ENCODE data around the gene ARSH. TPM values are rescaled to one million over a fixed set of nuclear protein-coding genes. Genes with fewer than 3 reads are reported as not detected.
"Not testable (repeated sequence)": the region's sequence is repeated elsewhere in the genome, so short reads cannot be mapped to it uniquely, and the experiment has no call there.

ARSH gene
- total RNA-seq, 2 donors from 2014 or later, result not detected

DNA sequence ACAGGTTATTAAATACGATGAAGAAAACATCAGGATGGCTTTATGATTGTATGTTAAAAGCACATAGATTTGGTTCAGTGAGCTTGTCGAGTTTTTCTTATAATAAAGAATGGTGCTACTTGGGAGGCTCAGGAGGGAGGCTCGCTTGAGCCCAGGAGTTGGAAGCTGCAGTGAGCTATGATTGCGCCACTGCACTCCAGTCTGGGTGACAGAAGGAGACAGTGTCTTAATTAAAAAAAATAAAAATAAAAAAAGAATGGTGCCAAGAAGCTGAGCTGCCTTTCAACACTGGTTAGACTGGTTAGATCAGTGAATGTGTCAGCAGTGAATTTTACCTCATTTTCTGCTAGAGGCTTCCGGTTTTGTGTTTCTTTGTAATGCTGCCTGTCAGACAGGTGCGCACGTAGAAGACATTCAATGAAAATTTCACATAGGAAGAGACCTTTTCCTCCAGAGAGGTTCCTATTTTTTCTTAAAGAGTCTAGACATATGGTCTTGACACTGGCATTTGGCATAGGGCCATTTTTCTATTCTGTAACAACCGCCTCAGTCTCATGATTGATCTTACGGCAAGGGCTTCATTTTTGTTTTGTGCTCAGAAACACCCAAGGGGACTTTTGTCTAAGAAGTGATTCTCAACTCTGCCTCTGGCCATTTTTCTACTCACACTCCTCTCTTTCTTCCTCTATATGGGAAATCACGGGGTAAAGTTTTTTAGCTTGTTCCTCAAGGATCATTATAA, 19.9 kb downstream of the ARSH start:
- intact Hi-C loops (cut with DNase I), result no loop called here
- DNase-seq (ENCODE audit: low spot score), result no peak

DNA sequence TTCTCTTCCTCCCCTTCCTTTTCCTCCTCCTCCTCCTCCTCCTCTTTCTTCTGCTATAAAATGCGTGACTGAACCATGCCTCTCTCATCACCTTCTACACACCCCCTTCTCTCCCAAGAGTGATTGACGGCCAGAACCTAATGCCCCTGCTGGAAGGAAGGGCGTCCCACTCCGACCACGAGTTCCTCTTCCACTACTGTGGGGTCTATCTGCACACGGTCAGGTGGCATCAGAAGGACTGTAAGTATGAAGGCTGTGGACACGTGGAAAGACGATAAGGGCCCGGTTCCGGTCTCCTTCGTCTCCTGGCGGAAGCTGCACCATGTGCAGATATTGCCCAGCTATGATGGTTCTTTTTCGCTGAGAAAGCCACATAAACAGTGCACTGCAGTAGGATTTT, 22.8 kb downstream of the ARSH start:
- intact Hi-C loops (cut with DNase I), result no loop called here
- no peak for DNase-seq (ENCODE audit: low spot score)

DNA sequence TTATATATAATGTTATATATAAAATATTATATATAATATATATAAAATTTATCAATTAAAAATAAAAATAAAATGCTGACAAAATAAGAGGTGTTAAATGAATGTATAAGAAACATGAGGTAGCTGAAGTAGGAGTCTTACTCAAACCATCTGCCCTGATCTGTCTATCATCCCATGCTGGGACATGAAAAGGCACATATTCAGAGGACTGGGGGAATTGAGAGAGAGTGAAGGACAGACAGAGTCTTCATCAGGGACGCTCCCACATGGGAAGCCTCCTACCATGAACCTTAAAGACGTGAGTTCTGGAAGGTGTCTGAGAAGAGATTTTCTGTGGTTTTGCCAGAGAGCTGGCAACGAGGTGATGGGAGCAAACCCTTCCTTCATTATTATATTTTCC, 30.9 kb downstream of the ARSH start:
- DNase-seq (ENCODE audit: low spot score), result no peak
- intact Hi-C loops (cut with DNase I), result no loop called here

DNA sequence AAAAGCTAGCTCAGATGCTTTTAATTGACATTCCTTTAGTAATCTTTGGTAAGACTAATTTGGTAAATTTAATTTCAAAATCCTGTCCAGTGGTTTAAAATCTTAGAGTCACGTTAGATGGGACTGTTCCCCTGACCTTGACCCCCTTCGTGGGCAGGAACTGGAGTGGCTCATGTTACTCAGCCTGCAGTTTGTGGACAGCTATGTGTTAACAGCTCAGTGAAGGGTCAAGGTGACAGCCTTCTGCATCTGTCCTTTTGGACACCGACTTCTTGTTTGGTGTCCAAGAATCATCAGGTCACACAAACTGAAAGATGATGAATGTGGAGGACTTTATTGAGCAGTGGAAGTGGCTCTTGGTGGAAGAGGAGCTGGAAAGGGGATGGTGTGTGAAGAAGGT, 37.9 kb downstream of the ARSH start:
- DNase-seq (ENCODE audit: low spot score), result no peak
- intact Hi-C loops (cut with DNase I), result no loop called here

DNA sequence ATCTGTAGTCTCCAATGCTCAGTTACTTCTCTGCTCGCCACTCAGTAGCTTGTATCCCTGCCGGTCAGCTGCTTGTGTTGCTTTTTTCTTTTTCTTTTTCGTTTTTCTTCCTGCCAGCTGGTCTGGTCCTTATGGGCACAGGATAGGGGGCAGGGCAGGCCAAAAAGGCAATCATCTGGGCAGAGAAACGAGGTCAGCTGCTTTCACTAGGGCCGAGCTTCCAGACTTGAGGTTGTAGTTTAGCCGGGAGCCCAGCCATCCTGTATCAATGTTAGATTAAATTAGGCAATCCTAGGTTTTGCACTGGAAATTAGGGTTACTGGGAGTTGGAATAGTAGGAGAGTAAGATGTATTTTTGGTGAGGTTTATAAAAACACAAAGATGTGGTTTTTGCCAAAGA, 38.3 kb downstream of the ARSH start:
- intact Hi-C loops (cut with DNase I), result no loop called here
- DNase-seq (ENCODE audit: low spot score), result no peak

DNA sequence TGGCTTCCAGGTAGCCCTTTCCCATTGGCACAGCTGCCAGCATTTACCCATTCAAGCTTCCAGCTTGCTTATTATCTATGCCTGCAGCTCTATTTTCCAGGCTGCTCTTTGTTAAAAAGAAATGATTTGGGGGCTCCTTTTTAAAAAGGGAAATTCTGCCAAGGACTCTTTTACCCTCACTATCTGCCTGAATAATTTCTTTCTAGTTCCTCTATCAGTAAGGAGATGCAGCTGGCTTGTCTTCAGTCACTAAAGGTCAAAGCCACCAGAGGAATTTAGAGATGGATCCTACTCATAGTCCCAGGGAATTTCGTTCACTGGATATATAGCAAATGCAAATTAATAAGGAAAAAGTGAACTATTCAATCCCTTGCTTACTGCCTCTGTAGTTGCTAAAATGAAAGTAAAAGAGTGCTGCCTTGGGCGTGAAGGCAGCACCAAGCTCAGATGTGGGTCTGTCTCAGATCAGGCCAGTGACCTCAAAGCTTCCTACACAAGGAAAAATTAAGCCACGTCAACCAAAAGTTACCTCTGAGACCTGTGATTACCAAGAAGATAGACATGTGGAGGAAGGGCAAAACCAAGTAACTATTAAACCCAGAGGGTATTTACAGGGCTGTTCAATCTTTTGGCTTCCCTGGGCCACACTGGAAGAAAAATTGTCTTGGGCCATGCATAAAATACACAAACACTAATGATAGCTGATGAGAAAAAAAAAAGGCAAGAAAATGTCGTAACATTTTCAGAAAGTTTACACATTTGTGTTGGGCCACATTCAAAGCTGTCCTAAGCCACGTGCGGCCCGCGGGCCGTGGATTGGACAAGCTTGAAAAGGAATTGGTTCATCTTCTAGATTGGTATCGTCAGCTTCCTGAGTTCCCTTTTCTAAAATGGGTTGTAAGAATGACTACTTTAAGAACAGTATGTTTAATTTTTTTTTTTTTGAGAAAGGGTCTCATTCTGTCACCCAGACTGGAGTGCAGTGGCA, 40.2 kb downstream of the ARSH start:
- intact Hi-C loops (cut with DNase I), result no loop called here
- DNase-seq (ENCODE audit: low spot score), result no peak

DNA sequence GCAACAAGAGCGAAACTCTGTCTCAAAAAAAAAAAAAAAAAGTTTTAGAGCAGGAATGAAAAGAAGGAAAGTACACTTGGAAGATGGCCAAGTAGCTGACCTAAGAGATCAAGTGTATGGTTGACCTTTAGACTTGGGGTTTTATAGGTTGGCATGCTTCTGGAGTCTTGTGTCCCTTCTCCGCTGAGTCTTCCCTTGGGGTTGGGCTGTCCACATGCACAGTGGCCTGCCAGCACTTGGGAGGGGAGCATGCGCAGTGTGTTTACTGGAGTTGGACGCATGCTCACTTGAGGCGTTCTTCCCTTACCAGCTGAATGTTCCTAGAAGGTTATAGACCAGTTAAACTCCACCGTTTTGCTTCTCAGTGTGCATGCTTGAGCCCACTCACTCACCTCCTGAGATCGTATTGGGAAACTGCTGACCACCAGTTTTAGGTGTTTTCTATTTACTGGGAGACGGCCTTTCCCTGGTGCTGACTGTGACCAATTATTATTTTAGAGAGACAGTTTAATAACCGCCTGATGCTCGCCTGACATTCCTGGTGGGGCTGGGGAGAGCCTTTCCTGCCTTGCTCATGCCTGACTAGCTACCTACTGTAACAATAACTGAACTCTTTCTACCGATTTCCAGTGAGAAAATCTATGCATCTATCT, 44.3 kb downstream of the ARSH start:
- intact Hi-C loops (cut with DNase I), result not testable (repeated sequence)

DNA sequence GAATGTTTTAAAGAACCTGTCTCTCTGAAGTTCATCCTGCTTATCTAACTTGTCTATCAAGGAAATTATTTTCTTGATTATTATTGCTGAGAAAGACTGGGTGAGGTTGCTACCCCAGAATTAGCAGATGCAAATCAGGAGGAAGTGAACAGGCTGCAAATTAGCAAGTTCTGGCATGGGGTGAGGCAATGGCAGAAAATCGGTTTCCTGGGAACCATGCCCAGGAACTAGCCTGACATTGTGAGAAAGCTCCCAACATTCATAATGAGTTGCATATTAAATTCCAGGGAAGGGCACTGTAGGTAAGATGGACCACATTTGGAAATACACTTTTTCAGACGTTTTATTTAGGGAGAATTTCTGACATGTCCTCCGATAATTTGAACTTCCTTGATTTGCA, 46.5 kb downstream of the ARSH start:
- intact Hi-C loops (cut with DNase I), result no loop called here
- DNase-seq (ENCODE audit: low spot score), result no peak

More for the DNA sequence above, 44.3 kb downstream of the ARSH start:
- DNase-seq (ENCODE audit: low spot score), result not testable (repeated sequence)

DNA sequence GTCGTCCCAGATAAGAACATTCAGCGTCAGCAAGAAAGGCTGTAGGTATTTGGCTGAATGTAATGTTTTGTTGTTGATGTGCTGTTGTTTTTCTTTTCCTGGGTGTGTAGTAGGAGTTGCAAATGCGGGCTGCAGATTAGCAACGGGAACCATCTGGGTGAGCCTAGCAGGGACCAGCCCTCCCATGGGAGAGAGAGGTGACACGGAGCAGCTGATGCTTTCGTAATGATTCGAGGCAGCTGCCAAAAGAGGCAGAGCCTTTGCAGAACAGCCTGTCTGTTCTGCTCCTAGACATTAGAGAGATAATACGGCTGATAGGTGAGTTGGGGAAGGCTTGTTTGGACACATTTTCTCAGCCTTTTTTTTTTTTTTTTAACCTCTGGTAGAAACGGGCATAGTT, 60.2 kb downstream of the ARSH start:
- DNase-seq (ENCODE audit: low spot score), result no peak
- intact Hi-C loops (cut with DNase I), result no loop called here

DNA sequence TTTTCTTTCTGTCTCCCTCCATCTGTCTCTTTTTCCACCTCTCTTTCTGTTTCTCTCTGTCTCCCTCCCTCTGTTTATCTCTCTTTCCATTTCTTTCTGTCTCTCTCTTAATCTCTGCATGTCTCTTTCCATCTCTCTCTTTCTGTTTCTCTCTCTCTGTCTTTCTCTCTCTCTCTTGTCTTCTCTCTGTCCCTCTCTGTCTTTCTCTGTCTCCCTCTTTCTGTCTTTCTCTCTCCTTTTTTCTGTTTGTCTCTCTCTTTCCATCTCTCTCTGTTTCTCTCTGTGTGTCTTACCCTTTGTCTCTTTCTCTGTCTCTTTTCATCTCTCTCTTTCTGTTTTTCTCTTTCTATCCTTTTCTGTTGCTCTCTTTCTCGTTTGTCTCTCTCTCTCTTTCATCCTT, 69.6 kb downstream of the ARSH start:
- intact Hi-C loops (cut with DNase I), result loop anchor here in 1 of 2 donors (5.0 kb wide), 1 partner anchor 349 kb away; no protein-coding TSS in a partner anchor
- no peak for DNase-seq (ENCODE audit: low spot score)

DNA sequence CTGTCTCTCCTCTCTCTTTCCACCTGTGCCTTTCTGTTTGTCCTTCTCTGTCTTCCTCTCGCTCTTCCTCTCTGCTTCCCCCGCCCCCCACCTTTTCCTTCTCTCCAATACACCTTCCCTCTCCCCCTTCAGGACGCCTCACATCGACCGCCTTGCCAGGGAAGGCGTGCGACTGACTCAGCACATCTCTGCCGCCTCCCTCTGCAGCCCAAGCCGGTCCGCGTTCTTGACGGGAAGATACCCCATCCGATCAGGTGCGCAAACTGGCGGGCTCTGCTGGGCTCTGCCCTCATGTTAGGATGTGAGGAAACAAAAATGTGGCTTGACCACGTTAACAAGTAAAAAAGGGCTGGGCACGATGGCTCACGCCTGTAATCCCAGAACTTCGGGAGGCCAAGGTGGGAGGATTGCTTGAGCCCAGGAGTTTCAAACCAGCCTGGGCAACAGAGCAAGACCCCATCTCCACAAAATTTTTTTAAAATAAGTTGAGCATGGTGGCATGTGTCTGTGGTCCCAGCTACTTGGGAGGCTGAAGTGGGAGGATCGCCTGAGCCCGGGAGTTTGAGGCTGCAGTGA, 70.2 kb downstream of the ARSH start:
- no peak for DNase-seq (ENCODE audit: low spot score)
- intact Hi-C loops (cut with DNase I), result loop anchor here in 1 of 2 donors (5.0 kb wide), 1 partner anchor 349 kb away; no protein-coding TSS in a partner anchor

Other genes starting within 250 kb of the ARSH start
- gene GYG2, start 177.6 kb upstream of the ARSH start, total RNA-seq, result 1 to 10 TPM; 1.4 to 2.7 TPM
- 10 to 100 TPM; 11.7 to 15.7 TPM for gene ARSD, start 77.2 kb upstream of the ARSH start, total RNA-seq
- not detected for gene ARSF, start 34.9 kb downstream of the ARSH start, total RNA-seq